HG02973 (cell line): ENCODE results near the gene APOL1.
"Not testable (repeated sequence)": the region's sequence is repeated elsewhere in the genome, so short reads cannot be mapped to it uniquely, and the experiment has no call there.

Experiments
- ATAC-seq: cut with Tn5 transposase; IDR thresholded peaks from one replicate; pipeline ENCODE4 v1.9.1; 2021; ENCODE audit warnings: moderate library complexity; ENCODE audit not compliant: unreplicated experiment

Gene APOL1

GRCh38 chr22:36263886-36264664 lies 11.1 kb downstream of the APOL1 start:
- ATAC-seq = not testable (repeated sequence)

- ATAC-seq = no peak
These were observed 14.1 kb downstream of the APOL1 start for GRCh38 chr22:36267058-36267457.

- no peak for ATAC-seq
These were observed 15.1 kb downstream of the APOL1 start for GRCh38 chr22:36267896-36268485.

- not testable (repeated sequence) for ATAC-seq
These were observed 18.3 kb downstream of the APOL1 start for GRCh38 chr22:36271231-36271630.

- not testable (repeated sequence) for ATAC-seq
These were observed 19.0 kb downstream of the APOL1 start for GRCh38 chr22:36271951-36272350.

- no peak for ATAC-seq
These were observed 21.6 kb downstream of the APOL1 start for GRCh38 chr22:36274531-36274930.

- no peak for ATAC-seq
These were observed 24.8 kb downstream of the APOL1 start for GRCh38 chr22:36277482-36278291.

GRCh38 chr22:36279219-36279666 lies 26.3 kb downstream of the APOL1 start:
- no peak for ATAC-seq

GRCh38 chr22:36280379-36280778 lies 27.4 kb downstream of the APOL1 start:
- no peak for ATAC-seq

GRCh38 chr22:36281781-36282327 lies 28.9 kb downstream of the APOL1 start:
- ATAC-seq = no peak

- no peak for ATAC-seq
These were observed 29.4 kb downstream of the APOL1 start for GRCh38 chr22:36282328-36282831.

- ATAC-seq = no peak
These were observed 31.2 kb downstream of the APOL1 start for GRCh38 chr22:36284171-36284571.

- no peak for ATAC-seq
These were observed 32.1 kb downstream of the APOL1 start for GRCh38 chr22:36285017-36285416.

GRCh38 chr22:36285545-36285944 lies 32.6 kb downstream of the APOL1 start:
- ATAC-seq = no peak

GRCh38 chr22:36286096-36286957 lies 33.4 kb downstream of the APOL1 start:
- no peak for ATAC-seq

- no peak for ATAC-seq
These were observed 35.1 kb downstream of the APOL1 start for GRCh38 chr22:36287881-36288515.

- ATAC-seq = no peak
These were observed 35.9 kb downstream of the APOL1 start for GRCh38 chr22:36288571-36289405.

GRCh38 chr22:36289406-36289870 lies 36.5 kb downstream of the APOL1 start:
- ATAC-seq = no peak

GRCh38 chr22:36289948-36290371 lies 37.0 kb downstream of the APOL1 start:
- ATAC-seq = not testable (repeated sequence)
